ENCODE measurements around the gene CAND2. TPM values are rescaled to one million over a fixed set of nuclear protein-coding genes. Genes with fewer than 3 reads are reported as not detected.
A peak's percentile ranks its signal among the peaks of the same experiment; 100 is the strongest.
"Not testable (repeated sequence)": the region's sequence is repeated elsewhere in the genome, so short reads cannot be mapped to it uniquely, and the experiment has no call there.

CAND2 gene
- total RNA-seq, 1 experiment from 2014 or later: 19.2 TPM

DNA sequence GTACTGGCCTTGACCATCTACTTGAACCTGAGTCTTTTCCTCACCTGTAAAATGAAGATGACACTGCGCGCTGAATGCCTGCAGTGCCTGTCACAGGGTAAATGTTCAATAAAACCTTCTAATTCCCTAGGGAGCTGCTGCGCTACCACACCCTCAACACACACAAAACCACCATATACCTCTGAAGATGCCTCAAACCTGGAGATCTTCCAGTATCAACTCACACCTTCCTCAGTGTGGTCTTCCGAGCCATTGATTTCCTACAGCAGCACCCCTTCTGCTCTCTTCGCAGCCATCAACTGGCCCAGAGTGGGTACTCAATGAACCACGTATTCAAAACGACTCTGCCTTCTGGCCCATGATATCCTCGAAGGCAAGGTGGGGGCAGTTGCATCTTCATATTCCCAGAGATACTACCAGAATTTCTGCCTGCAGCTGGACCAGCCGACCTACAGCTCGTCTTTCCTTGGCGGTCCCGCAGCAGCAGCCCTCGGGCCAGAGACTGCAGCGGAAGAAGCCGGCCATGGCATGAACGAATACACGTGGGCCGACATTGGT is 44.2 kb downstream of the CAND2 start:
- no peak for DNase-seq (ENCODE audit: low spot score)
- in situ Hi-C loops (cut with HindIII; ENCODE audit: low sequenced_read_pairs): no loop called here

DNA sequence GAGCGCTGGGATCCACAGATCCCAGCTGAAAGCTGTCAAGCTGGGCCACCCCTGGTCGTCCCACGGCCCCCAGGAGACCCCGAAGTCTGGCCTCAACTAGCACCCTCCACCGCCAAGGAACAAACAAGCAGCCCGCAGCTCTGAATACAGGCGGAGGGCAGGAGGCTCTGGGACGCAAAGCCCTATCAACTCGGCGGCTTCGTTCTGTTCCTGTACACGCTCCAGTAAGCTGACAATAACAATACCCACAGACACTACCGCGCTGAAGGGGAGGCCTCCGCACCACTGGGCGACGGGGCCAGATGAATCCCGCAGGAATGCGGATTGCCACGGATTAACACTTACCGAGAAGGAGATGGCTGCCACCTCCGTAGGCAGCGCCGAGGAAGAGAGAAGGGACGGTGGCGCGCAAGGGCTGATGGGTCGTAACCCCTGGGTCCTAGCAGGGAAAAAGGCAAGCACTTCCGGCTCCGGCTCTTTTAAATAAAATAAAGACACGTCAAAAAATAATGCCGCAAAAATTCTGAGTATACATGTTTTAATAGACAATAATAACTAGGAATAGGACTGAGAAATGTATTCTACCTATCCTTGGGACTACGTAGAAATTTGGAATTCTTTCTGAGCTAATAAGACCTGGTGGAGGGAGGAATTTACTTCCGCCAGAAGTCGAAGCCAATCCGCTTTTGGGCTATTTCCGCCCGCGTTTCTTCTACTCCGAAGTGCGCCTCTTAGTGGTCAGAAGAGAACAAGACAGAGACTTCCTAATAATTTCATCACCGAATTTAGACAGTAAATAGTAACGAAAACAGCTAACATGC is 44.9 kb downstream of the CAND2 start, which contains the start of gene RPL32:
TSS of gene RPL32 (minus strand) at position 417 of the 821 bp plus-strand sequence. CDS start 1,328 bp downstream, outside the sequence.
- peak; percentile 96 for DNase-seq (ENCODE audit: low spot score)
- in situ Hi-C loops (cut with HindIII; ENCODE audit: low sequenced_read_pairs): no loop called here

DNA sequence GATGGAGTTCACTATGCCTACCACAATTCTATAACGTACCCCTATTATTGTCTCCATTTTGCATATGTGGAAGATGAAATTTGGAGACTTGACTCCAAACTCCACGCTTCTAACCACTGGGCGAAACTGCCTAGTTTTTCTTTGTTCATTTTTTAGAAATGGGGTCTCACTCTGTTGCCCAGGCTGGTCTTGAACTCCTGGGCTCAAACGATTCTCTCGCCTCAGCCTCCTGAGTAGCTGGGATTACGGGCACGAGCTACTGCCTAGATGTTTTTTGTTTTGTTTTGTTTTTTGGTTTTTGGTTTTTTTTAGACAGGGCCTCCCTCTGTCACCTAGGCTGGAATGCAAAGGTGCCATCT is 45.5 kb downstream of the CAND2 start:
- DNase-seq (ENCODE audit: low spot score): no peak
- in situ Hi-C loops (cut with HindIII; ENCODE audit: low sequenced_read_pairs): no loop called here

GRCh38 chr3:12842469-12842868 is 46.0 kb downstream of the CAND2 start:
- no peak for DNase-seq (ENCODE audit: low spot score)
- in situ Hi-C loops (cut with HindIII; ENCODE audit: low sequenced_read_pairs): no loop called here

- DNase-seq (ENCODE audit: low spot score): no peak
- in situ Hi-C loops (cut with HindIII; ENCODE audit: low sequenced_read_pairs): no loop called here
Measured at GRCh38 chr3:12845811-12846210, 49.3 kb downstream of the CAND2 start.

DNA sequence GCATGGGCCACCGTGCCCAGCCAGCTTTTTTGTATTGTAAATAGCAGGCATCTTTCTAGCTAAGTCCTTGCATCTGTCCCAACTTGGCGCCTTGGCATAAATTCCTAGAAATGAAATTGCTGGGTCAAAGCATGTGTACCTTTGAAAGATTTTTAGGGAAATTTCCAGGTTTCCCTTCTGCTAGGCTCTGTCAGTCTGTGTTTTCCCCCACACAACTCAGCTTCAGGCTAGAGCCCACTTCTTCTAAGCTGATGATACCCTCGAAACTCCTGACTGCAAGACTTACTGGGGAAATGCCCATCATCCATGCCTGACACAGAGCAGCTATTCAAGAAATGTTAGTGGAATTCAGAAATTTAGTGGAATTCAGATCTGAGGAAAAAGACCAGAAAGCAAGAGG is 55.7 kb downstream of the CAND2 start:
- in situ Hi-C loops (cut with HindIII; ENCODE audit: low sequenced_read_pairs): no loop called here
- no peak for DNase-seq (ENCODE audit: low spot score)

DNA sequence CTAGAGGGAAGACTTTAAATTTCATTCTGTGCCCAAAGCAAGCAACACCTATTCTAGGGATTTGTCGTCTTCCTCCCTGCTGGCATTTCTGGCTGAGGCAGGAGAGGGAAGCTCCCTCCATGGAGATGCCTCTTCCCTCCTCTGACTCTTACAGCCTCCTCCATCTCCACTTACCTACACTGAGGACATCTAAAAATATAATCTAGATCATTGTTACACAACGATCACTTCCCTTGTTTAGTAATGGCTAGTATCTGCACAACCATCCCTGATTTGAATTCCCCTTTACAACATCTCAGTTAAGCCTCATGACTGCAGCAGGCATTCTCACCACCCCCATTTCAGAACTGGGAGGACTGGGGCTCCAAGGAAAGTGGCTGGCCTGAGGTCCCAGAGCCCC is 57.4 kb downstream of the CAND2 start:
- in situ Hi-C loops (cut with HindIII; ENCODE audit: low sequenced_read_pairs); DNase-seq (ENCODE audit: low spot score): not testable (repeated sequence)

- no peak for DNase-seq (ENCODE audit: low spot score)
- in situ Hi-C loops (cut with HindIII; ENCODE audit: low sequenced_read_pairs): no loop called here
Measured at GRCh38 chr3:12854565-12854964, 58.1 kb downstream of the CAND2 start.

- in situ Hi-C loops (cut with HindIII; ENCODE audit: low sequenced_read_pairs): no loop called here
Measured at GRCh38 chr3:12856626-12857025, 60.1 kb downstream of the CAND2 start.

DNA sequence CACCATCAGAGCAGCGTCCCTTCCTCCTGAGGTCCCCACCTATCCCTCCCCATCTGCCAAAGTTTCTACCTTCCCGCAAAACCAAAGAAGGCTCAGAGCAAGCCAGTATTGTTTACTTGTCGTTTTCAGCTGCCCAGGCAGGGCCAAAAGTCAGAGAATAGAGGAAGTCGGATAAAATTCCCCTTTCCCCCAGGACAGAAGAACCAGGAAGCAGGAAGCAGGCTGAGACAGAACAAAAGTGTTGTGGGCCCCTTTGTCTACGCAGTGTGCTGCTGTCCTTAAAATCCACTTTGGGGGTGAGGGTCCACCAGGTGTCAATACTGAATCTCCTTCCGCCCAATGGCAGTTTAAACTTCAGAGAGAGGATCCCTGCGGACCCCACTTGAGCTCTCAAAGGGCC is 63.4 kb downstream of the CAND2 start:
- DNase-seq (ENCODE audit: low spot score): no peak
- in situ Hi-C loops (cut with HindIII; ENCODE audit: low sequenced_read_pairs): no loop called here

More at GRCh38 chr3:12856626-12857025, 60.1 kb downstream of the CAND2 start:
- DNase-seq (ENCODE audit: low spot score): no peak

GRCh38 chr3:12861611-12862010 is 65.1 kb downstream of the CAND2 start:
- in situ Hi-C loops (cut with HindIII; ENCODE audit: low sequenced_read_pairs): no loop called here
- DNase-seq (ENCODE audit: low spot score): no peak

DNA sequence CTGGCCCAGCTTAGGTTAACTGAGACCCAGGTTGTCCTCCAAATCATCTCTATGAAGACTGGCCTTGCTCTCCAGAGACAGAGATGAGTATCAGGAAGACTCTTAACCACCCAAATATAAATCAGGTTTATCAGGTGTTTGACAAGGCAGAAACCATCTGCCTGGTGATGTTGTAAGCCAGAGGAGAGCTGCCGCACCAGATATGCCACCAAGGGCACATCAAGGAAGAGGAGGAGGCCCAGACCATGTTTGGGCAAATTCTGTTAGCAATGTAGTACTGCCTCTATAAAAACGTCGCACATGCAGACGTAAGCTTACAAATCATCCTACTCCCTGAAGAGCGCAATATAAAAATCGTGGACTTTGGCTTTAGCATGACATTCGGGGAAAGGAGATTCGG is 65.9 kb downstream of the CAND2 start:
- in situ Hi-C loops (cut with HindIII; ENCODE audit: low sequenced_read_pairs): no loop called here
- DNase-seq (ENCODE audit: low spot score): no peak

DNA sequence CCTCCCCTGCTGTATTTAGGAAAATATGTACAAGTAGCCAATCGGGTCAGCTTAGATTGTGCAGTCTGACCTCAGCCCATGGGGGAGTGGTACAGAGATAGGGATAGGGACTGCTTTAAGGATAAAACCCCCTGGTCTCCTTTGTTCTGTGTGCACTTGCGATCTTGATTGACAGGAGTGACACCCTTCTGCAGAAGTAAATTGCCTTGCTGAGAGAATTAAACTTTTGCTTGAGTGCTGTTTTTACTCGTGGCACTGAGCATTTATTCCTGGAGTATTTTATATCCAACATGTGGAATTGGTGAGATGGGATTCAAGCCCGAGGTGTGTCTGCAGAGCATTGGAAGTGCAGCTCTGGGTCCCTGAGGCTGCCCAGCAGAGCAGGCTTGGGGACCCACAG is 68.8 kb downstream of the CAND2 start:
- DNase-seq (ENCODE audit: low spot score): no peak
- in situ Hi-C loops (cut with HindIII; ENCODE audit: low sequenced_read_pairs): no loop called here

- in situ Hi-C loops (cut with HindIII; ENCODE audit: low sequenced_read_pairs): no loop called here
- no peak for DNase-seq (ENCODE audit: low spot score)
Measured at GRCh38 chr3:12866836-12867235, 70.4 kb downstream of the CAND2 start.

GRCh38 chr3:12868039-12869034 is 71.9 kb downstream of the CAND2 start:
- peak; percentile 94 for DNase-seq (ENCODE audit: low spot score)
- in situ Hi-C loops (cut with HindIII; ENCODE audit: low sequenced_read_pairs): no loop called here

DNA sequence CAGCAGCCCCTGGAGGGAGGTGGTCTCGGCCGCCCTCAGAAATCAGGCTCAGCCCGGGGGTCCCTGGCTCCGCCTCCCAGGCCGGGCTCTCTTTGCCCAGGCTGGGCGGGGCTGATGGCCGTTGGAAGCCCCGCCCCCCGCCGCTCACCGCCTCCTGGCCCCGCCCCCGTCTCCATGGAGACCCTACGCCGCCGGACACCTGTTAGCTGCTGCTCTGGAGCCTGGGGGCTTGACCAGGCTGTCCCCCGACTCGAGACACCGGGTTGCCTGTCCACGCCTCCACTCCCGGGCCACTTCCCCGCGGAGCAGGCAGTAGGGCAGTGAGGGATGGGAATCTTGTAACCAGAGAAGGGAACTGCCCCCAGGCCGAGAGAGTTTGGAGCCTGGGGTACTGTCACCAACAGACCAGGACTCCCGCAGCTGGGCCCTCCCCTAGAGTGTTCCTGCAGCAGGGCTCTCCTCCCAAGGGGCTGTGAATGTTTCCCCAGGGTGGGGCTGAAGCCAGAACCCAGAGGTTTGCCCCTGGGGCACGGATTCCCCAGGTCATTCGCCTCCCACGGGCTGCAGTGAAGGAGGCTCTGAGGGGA is 72.6 kb downstream of the CAND2 start:
- DNase-seq (ENCODE audit: low spot score): no peak

DNA sequence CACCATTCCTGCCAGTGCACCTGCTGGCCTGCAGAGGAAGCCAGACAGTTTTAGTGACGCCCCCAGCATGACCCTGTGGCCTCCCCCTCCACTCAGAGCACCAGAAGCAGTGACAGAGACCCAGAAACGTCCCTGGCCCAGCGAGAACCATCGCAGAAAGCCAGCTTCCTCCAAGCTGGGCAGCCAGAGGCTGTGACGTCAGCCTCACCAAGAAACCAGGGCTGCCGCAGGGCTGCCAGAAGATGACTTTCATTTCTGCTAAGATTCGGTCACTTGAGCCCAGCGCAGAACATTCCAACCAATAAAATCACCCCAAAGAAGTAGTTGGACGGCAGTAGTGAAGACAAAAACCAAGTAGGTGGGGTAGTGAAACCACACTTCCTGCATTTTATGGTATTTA is 74.5 kb downstream of the CAND2 start:
- DNase-seq (ENCODE audit: low spot score): no peak
- in situ Hi-C loops (cut with HindIII; ENCODE audit: low sequenced_read_pairs): no loop called here

More for the DNA sequence above, 72.6 kb downstream of the CAND2 start:
- in situ Hi-C loops (cut with HindIII; ENCODE audit: low sequenced_read_pairs): no loop called here

- in situ Hi-C loops (cut with HindIII; ENCODE audit: low sequenced_read_pairs): no loop called here
- no peak for DNase-seq (ENCODE audit: low spot score)
Measured at GRCh38 chr3:12871404-12871983, 75.0 kb downstream of the CAND2 start.

Data from G401 (cell line).